ENCODE results near the gene PDGFRB. TPM values are rescaled to one million over a fixed set of nuclear protein-coding genes. Genes with fewer than 3 reads are reported as not detected.
A peak's percentile ranks its signal among the peaks of the same experiment; 100 is the strongest.

Gene PDGFRB
- total RNA-seq, 1 donor from 2014 or later = 39.7 TPM

- DNase-seq = peak; percentile 63
- peaks cover 13% of the 10 kb centered on the region for H3K27me3 ChIP-seq (ENCODE audit: low read depth)
- H3K36me3 ChIP-seq = no peaks in the 10 kb centered on the region
- H3K4me3 ChIP-seq = no peak overlapping the region
- H3K27ac ChIP-seq (replicated peaks) = peak overlapping the region; percentile 39
- no peaks in the 10 kb centered on the region for H3K9me3 ChIP-seq (replicated peaks)
- H3K4me1 ChIP-seq = no peaks in the 10 kb centered on the region
- intact Hi-C loops (cut with micrococcal nuclease) = no loop called here
- no peak for TF ChIP-seq CTCF (IDR thresholded peaks at IDR 0.05; ENCODE audit: borderline replicate concordance)
Observed at GRCh38 chr5:150081541-150082283, 73.9 kb downstream of the PDGFRB start.

- Histone ChIP-seq H3K27ac (replicated peaks) (no peak overlapping the region), H3K9me3 (replicated peaks) (no peaks in the 10 kb centered on the region), H3K27me3 (ENCODE audit: low read depth) (peaks cover 6% of the 10 kb centered on the region), H3K4me1 (no peaks in the 10 kb centered on the region), H3K36me3 (no peaks in the 10 kb centered on the region), H3K4me3 (no peak overlapping the region)
- intact Hi-C loops (cut with micrococcal nuclease) = no loop called here
- TF ChIP-seq CTCF (IDR thresholded peaks at IDR 0.05; ENCODE audit: borderline replicate concordance) = no peak
- DNase-seq = no peak
Observed at GRCh38 chr5:150080696-150081435, 74.8 kb downstream of the PDGFRB start.

- Histone ChIP-seq H3K27ac (replicated peaks) (no peak overlapping the region), H3K36me3 (no peaks in the 10 kb centered on the region), H3K9me3 (replicated peaks) (no peaks in the 10 kb centered on the region), H3K4me1 (no peaks in the 10 kb centered on the region), H3K27me3 (ENCODE audit: low read depth) (no peaks in the 10 kb centered on the region), H3K4me3 (no peak overlapping the region)
- DNase-seq = no peak
- intact Hi-C loops (cut with micrococcal nuclease) = no loop called here
- no peak for TF ChIP-seq CTCF (IDR thresholded peaks at IDR 0.05; ENCODE audit: borderline replicate concordance)
Observed at GRCh38 chr5:150079909-150080461, 75.7 kb downstream of the PDGFRB start.

GRCh38 chr5:150078802-150079689, 76.6 kb downstream of the PDGFRB start:
- intact Hi-C loops (cut with micrococcal nuclease) = no loop called here
- Histone ChIP-seq H3K27me3 (ENCODE audit: low read depth) (no peaks in the 10 kb centered on the region), H3K36me3 (no peaks in the 10 kb centered on the region), H3K4me1 (no peaks in the 10 kb centered on the region), H3K9me3 (replicated peaks) (no peaks in the 10 kb centered on the region), H3K27ac (replicated peaks) (no peak overlapping the region), H3K4me3 (no peak overlapping the region)
- no peak for DNase-seq
- TF ChIP-seq CTCF (IDR thresholded peaks at IDR 0.05; ENCODE audit: borderline replicate concordance) = no peak
